H1 (cell line): ENCODE results near the gene BAIAP2. TPM values are rescaled to one million over a fixed set of nuclear protein-coding genes. Genes with fewer than 3 reads are reported as not detected.

Source experiments
- SP4 ChIP-seq: IDR thresholded peaks from 2 replicates; pipeline ENCODE4 v1.6.1; 2012; ENCODE audit warnings: low read length, inconsistent platforms
- polyA plus RNA-seq, 7 experiments: library from polyadenylated mRNA; depleted of rRNA in 3 of 7; stranded (reverse) in 5 of 7; unstranded in 2 of 7; fragments of >200 nt in 5 of 7; fragments of 200-250 nt in 2 of 7; gene quantifications; 1 replicate in 5 of 7; 2 replicates in 1 of 7; 4 replicates in 1 of 7; pipeline versions ENCODE4 v1.2.1 to v1.2.3, GENCODE V29; 2011 to 2013; ENCODE audit warnings: missing spikeins in 2 of 7, mixed read lengths in 2 of 7
- total RNA-seq: library from RNA; stranded (reverse); fragmentation: NEBNext Ultra II Directional; extraction: Animal tissue kit (Norgen Biotek cat#: 25700); gene quantifications from 2 replicates; pipeline ENCODE4 v1.2.1, GENCODE V29; 2021

Gene BAIAP2
- total and polyA plus RNA-seq, 2 of the 8 experiments (the other 6 are each of a cell fraction or from before 2014, with no cell fraction given) = 10.0 to 22.8 TPM

GRCh38 chr17:81020443-81020766 lies 14.5 kb upstream of the BAIAP2 start (continued):
- TF ChIP-seq SP4 = no peak
